ENCODE results near the gene RAX.

Gene RAX

DNA sequence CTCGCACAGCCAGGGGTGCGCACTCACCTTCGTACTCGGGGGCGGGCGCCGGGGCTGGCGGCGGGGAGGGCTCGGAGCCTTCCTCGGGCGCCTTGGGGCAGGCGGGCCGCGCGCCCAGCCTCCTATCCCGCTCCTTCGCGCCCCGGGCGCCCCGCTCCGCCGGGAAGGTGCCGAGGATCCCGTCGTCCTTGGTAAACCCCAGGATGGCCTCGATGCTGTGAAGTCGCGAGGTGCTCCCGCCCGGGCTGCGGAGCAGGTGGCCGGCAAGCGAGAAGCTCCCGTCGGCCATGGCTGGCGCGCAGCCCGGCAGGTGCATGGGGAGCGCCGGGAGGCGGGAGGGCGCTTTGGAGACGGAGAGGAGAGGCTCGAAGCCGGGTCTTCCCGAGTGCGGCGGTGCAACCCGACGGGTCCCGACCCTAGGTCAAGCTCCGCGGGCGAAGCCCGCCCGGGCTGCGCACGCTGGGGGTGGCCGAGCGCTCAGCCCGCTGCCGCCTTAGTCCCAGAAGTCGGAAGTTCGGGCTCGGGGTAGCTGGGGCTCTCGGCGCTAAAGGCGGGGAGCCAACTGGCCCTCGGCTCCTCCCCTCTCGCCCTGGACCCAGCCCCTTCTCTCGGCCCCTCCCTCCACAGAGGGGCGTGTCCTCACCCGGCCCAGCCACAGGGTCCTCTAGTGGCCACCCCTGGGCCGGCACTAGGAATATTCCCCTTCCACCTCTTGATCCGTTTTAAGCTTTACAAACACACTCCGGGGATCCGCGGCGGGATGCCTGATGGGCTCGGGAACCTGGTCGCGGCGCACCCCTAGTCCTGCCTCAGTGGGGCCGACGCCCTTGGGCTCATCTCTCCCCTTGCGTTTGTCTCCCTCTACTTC lies at the start of gene RAX:
Gene RAX (minus strand): TSS at position 564 of the 868 bp plus-strand sequence. CDS start 248 bp downstream, at position 316.
- DNase-seq (ENCODE audit: low read depth): no peak
- H3K4me3 ChIP-seq (ENCODE audit: low read length): no peak within 1 kb of the TSS
- TF ChIP-seq, protein P1, sequence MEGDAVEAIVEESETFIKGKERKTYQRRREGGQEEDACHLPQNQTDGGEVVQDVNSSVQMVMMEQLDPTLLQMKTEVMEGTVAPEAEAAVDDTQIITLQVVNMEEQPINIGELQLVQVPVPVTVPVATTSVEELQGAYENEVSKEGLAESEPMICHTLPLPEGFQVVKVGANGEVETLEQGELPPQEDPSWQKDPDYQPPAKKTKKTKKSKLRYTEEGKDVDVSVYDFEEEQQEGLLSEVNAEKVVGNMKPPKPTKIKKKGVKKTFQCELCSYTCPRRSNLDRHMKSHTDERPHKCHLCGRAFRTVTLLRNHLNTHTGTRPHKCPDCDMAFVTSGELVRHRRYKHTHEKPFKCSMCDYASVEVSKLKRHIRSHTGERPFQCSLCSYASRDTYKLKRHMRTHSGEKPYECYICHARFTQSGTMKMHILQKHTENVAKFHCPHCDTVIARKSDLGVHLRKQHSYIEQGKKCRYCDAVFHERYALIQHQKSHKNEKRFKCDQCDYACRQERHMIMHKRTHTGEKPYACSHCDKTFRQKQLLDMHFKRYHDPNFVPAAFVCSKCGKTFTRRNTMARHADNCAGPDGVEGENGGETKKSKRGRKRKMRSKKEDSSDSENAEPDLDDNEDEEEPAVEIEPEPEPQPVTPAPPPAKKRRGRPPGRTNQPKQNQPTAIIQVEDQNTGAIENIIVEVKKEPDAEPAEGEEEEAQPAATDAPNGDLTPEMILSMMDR (IDR thresholded peaks at IDR 0.05; ENCODE audit: insufficient read depth, low read depth, low read length, missing control alignments): no peak

DNA sequence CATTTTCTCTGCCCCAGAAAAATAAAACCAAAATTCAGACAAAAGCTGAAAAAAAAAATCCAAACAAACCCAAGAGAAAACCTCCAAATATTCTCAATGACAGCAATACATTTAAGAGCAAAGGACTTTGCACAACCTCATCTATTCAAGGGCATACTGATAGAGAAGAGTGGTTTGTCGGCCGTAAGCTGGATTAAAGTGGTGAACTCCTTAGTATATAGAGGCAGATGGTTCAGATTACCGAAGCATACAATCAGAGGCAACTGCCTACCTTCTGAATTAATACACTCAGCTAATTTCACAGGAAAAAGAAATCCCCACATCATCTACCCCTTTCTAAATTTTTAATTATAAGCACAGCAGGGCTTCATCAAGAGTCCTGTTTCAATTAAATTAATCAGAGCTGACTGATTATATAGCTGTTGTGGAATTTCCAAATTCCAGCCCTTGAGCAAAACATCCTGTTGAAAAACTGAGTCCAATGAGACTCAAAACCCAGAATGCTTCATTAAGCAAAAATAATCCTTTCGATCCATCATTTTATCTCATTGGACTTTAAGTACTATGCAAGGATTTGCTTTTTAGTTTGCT lies 45.3 kb upstream of the RAX start, which contains the start of gene CPLX4:
Gene CPLX4 (minus strand): TSS at position 190 of the 591 bp plus-strand sequence. CDS start 187 bp downstream, at position 3.
- DNase-seq (ENCODE audit: low read depth): no peak
- H3K4me3 ChIP-seq (ENCODE audit: low read length): no peak within 1 kb of the TSS
- TF ChIP-seq, protein P1 (IDR thresholded peaks at IDR 0.05; ENCODE audit: insufficient read depth, low read depth, low read length, missing control alignments): no peak

DNA sequence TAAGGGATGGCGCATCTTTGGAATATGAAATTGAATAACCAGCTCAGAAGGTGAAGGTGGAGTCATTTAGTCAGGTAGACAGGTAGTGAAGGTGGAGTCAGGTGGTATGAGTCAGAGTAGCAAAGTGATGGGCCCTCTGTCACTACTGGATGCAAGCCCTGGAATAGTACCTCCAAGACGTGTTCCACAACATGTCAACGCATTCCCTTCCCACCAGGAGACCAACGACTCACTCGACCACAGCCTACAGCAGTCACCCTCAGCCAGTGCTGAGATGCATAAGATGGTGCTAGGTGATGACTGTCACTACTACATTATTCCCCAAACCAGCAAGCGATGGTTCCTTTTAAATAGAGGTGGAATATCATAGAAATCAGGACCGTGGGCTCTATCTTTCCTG lies 38.4 kb upstream of the RAX start:
- TF ChIP-seq, protein P1 (IDR thresholded peaks at IDR 0.05; ENCODE audit: insufficient read depth, low read depth, low read length, missing control alignments): no peak
- no peak overlapping the region for H3K4me3 ChIP-seq (ENCODE audit: low read length)
- DNase-seq (ENCODE audit: low read depth): peak; percentile 43

DNA sequence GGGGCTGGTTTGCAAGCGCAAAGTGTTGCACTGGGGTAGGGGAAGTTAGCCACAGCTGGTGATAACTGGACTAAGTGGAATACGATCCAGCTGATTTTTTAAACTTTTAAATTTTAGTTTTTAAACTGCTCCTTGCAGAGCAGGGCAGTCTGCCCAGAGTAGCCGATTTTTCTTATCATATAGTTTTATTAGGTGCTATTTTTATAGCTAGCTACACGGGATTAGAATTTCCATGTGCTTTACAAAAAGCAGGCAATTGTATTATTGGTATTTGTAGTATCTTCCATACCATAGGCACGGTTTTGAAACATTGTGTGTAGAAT lies 35.6 kb upstream of the RAX start:
- no peak for DNase-seq (ENCODE audit: low read depth)
- no peak overlapping the region for H3K4me3 ChIP-seq (ENCODE audit: low read length)
- TF ChIP-seq, protein P1 (IDR thresholded peaks at IDR 0.05; ENCODE audit: insufficient read depth, low read depth, low read length, missing control alignments): no peak

DNA sequence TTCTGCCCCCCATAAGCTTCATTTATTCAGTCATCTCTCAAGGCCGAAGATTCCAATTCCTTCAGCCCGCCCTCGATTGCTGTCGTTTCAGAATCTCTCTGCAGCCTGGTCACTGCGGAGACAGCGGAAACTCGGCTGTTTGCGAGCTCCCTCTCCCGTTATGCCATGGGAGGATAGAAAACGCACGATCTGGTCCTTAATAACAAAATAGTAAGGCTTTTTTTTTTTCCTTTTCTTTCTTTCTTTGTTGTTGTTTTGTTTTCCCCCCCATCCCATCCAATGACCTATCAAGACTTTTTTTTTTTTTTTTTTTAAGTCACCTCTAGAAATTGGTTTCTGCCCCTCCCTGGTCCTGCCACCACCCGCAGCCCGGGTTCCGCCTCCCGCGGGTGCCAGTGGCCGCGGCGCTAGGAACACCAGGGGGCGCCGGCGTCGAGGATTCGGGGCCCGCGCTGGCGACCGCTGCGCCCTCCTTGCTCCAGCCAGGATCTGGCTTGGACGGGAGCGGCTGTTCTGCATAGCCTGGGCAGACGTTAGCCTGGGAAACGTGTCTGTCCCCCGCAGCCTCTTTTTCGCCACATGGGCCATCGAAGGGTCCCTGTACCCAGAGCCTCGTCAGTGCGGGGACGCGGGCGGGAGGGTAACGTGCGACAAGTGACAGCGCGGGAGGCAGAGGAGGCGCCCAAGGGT lies 35.1 kb upstream of the RAX start:
- TF ChIP-seq, protein P1 (IDR thresholded peaks at IDR 0.05; ENCODE audit: insufficient read depth, low read depth, low read length, missing control alignments): peak; percentile 54

DNA sequence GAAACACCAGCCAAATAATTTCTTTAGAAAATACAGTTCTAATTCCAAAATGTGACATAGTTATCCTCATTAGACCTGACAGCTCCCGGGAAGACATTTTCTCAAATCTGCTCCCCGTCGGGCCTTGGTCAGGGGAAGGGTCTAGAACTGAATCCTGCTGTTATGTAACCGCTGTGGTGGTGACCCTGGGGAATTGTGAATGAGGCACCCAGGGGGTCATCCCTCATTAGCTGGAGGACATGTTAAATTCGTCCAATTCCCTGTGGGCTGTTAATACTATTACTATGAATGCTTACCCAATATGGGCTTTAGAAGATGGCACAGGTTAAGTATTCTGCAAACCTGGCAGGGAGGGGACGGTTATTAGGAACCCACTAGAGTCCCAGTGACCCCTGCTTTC lies 33.4 kb upstream of the RAX start:
- TF ChIP-seq, protein P1 (IDR thresholded peaks at IDR 0.05; ENCODE audit: insufficient read depth, low read depth, low read length, missing control alignments): no peak
- no peak for DNase-seq (ENCODE audit: low read depth)
- H3K4me3 ChIP-seq (ENCODE audit: low read length): no peak overlapping the region

More for the DNA sequence above, 35.1 kb upstream of the RAX start:
- no peak overlapping the region for H3K4me3 ChIP-seq (ENCODE audit: low read length)
- DNase-seq (ENCODE audit: low read depth): peak; percentile 59

Data from epithelial cell of esophagus (primary cell).